Endothelial cell of umbilical vein (primary cell): ENCODE results near the gene SSH3. TPM values are rescaled to one million over a fixed set of nuclear protein-coding genes. Genes with fewer than 3 reads are reported as not detected.
A peak's percentile ranks its signal among the peaks of the same experiment; 100 is the strongest.

ENCODE experiments used
- BruUV-seq: library from RNA; stranded (reverse); fragments of 400-500 nt; replicated peaks from 2 replicates; lab custom pipeline; 2021; lab: Mats Ljungman, UMichigan
- CTCF ChIA-PET: fragments of 300-600, 350-600 bp; sonication (Branson Sonifier 250); formaldehyde crosslinking; loops from one replicate; lab custom pipeline; 2021; ENCODE audit warnings: antibody characterized with exemption, inconsistent platforms; lab: Charles Lee
- POLR2A ChIA-PET: fragments of 300-600, 350-600 bp; sonication (Branson Sonifier 250); formaldehyde crosslinking; loops from one replicate; lab custom pipeline; 2021; ENCODE audit warnings: antibody characterized with exemption, inconsistent platforms; lab: Charles Lee
- DNase-seq: peaks from one replicate; pipeline ENCODE4 v3.0.0-alpha.2; 2011; ENCODE audit warnings: low read depth, low spot score
- FAIRE-seq: peaks from 2 replicates; lab custom pipeline; 2011; peaks lifted over from hg19 to GRCh38; lab: Jason Lieb, UNC
- H2AFZ ChIP-seq: 2 replicates; pipeline ENCODE4 v1.6.0; 2012; ENCODE audit warnings: low read depth, low read length, control low read depth, inconsistent platforms
- H3K27ac ChIP-seq: 2 replicates; pipeline ENCODE4 v1.5.1; 2011; ENCODE audit warnings: low read depth, mild to moderate bottlenecking, control low read depth, low read length, moderate library complexity; ENCODE audit not compliant: insufficient read depth
- H3K27me3 ChIP-seq, 2 experiments: 2 replicates each; pipeline versions ENCODE4 v1.6.0 to v1.6.1; 2011; ENCODE audit warnings: low read length in 2 of 2, mixed read lengths in 1 of 2; ENCODE audit not compliant: control insufficient read depth in 2 of 2, insufficient read depth in 2 of 2
- H3K36me3 ChIP-seq, 2 experiments: 2 replicates in 1 of 2; 3 replicates in 1 of 2; pipeline ENCODE4 v1.5.1; 2011; ENCODE audit warnings: low read length in 2 of 2, mild to moderate bottlenecking in 1 of 2, moderate library complexity in 1 of 2; ENCODE audit not compliant: control insufficient read depth in 2 of 2, insufficient read depth in 2 of 2; ENCODE audit errors: extremely low read depth in 1 of 2
- H3K4me1 ChIP-seq: 3 replicates; pipeline ENCODE4 v1.5.1; 2011; ENCODE audit warnings: mild to moderate bottlenecking, low read length; ENCODE audit not compliant: control insufficient read depth, insufficient read depth; ENCODE audit errors: extremely low read depth
- H3K4me2 ChIP-seq: 2 replicates; pipeline ENCODE4 v1.6.1; 2011; ENCODE audit warnings: low read length, control low read depth, mixed read lengths; ENCODE audit not compliant: insufficient read depth
- H3K4me3 ChIP-seq, 3 experiments: fragments of 200-600 bp in 1 of 3; sonication (generic), shearing (Covaris generic) in 1 of 3; replicated peaks in 1 of 3; 2 replicates each; pipeline ENCODE4 v1.5.1; 2011 to 2016; ENCODE audit warnings: control low read depth in 3 of 3, low read length in 3 of 3, mild to moderate bottlenecking in 2 of 3, inconsistent platforms in 1 of 3, low read depth in 1 of 3, moderate library complexity in 1 of 3; ENCODE audit not compliant: insufficient read depth in 1 of 3
- H3K79me2 ChIP-seq: 2 replicates; pipeline ENCODE4 v1.6.0; 2012; ENCODE audit warnings: low read length, inconsistent platforms; ENCODE audit not compliant: control insufficient read depth, insufficient read depth
- H3K9ac ChIP-seq: replicated peaks from 2 replicates; pipeline ENCODE3; 2011; ENCODE audit warnings: low read length, control low read depth; ENCODE audit not compliant: insufficient read depth; ENCODE audit errors: extremely low read depth
- H3K9me1 ChIP-seq: replicated peaks from 3 replicates; pipeline ENCODE4 v1.6.0; 2011; ENCODE audit warnings: mild to moderate bottlenecking, low read length; ENCODE audit not compliant: control insufficient read depth, insufficient read depth; ENCODE audit errors: extremely low read depth
- H3K9me3 ChIP-seq: replicated peaks from 2 replicates; pipeline ENCODE4 v1.5.1; 2012; ENCODE audit warnings: low read length, inconsistent platforms; ENCODE audit not compliant: control insufficient read depth, insufficient read depth
- H4K20me1 ChIP-seq: replicated peaks from 2 replicates; pipeline ENCODE3; 2011; ENCODE audit warnings: mild to moderate bottlenecking, low read length; ENCODE audit not compliant: control insufficient read depth, insufficient read depth; ENCODE audit errors: extremely low read depth
- CTCF ChIP-seq, 2 donors: IDR thresholded peaks; 1 replicate in 1 of 2; 2 replicates in 1 of 2; pipeline ENCODE4 v1.5.1; 2011; ENCODE audit warnings: low read length in 2 of 2, mild to moderate bottlenecking in 2 of 2, moderate library complexity in 2 of 2, control low read depth in 1 of 2, inconsistent platforms in 1 of 2, low read depth in 1 of 2; ENCODE audit not compliant: insufficient read depth in 1 of 2; ENCODE audit errors: extremely low read depth in 1 of 2
- EZH2 ChIP-seq: IDR thresholded peaks from 2 replicates; pipeline ENCODE4 v1.6.1; 2012; ENCODE audit warnings: borderline replicate concordance, low read depth, mild to moderate bottlenecking, moderate library complexity, low read length, inconsistent platforms; ENCODE audit not compliant: severe bottlenecking
- FOS ChIP-seq: IDR thresholded peaks from 2 replicates; pipeline ENCODE4 v1.6.1; 2011; ENCODE audit warnings: mild to moderate bottlenecking, low read length, moderate library complexity, borderline replicate concordance; ENCODE audit not compliant: insufficient read depth
- GATA2 ChIP-seq: IDR thresholded peaks from 2 replicates; pipeline ENCODE4 v1.7.0; 2011; ENCODE audit warnings: low read depth, mild to moderate bottlenecking, moderate library complexity, mixed read lengths, low read length; ENCODE audit not compliant: insufficient read length, insufficient read depth
- JUN ChIP-seq: IDR thresholded peaks from 2 replicates; pipeline ENCODE4 v1.6.1; 2011; ENCODE audit warnings: borderline replicate concordance, low read depth; ENCODE audit not compliant: insufficient read length, insufficient read depth
- MAX ChIP-seq: IDR thresholded peaks from 2 replicates; pipeline ENCODE4 v1.6.1; 2011; ENCODE audit not compliant: insufficient read depth, insufficient read length
- MYC ChIP-seq: IDR thresholded peaks from one replicate; pipeline ENCODE4 v1.6.1; 2011; ENCODE audit warnings: mild to moderate bottlenecking, low read depth, low read length
- POLR2A ChIP-seq: IDR thresholded peaks from 2 replicates; pipeline ENCODE4 v1.6.1; 2012; ENCODE audit warnings: low read depth, mild to moderate bottlenecking, control low read depth, low read length
- POLR2AphosphoS5 ChIP-seq: IDR thresholded peaks from 2 replicates; pipeline ENCODE4 v1.6.1; 2012; ENCODE audit warnings: low read depth, mild to moderate bottlenecking, control low read depth, low read length, moderate library complexity; ENCODE audit not compliant: insufficient read depth
- dilution Hi-C: fragments of 300-500 bp; cut with MboI; formaldehyde crosslinking; loops from one replicate; pipeline ENCODE4 v1.15.0; 2019; ENCODE audit warnings: low sequenced_read_pairs; ENCODE audit not compliant: extremely low pct_ligation_motif_present
- intact Hi-C: fragments of 100-400 bp; cut with micrococcal nuclease; formaldehyde crosslinking; loops from one replicate; pipeline ENCODE4 v1.10.0; 2022
- polyA plus RNA-seq, 4 experiments: library from polyadenylated mRNA; depleted of rRNA in 3 of 4; stranded (reverse) in 3 of 4; unstranded in 1 of 4; fragments of >200 nt; gene quantifications; 2 replicates each; pipeline versions ENCODE4 v1.2.1 to v1.2.3, GENCODE V29; 2011 to 2012; ENCODE audit warnings: missing spikeins in 1 of 4
- total RNA-seq: library from RNA; stranded (reverse); gene quantifications from 2 replicates; pipeline ENCODE4 v1.2.3, GENCODE V29; 2021

SSH3 gene
- total and polyA plus RNA-seq, 2 donors (not counting 3 experiments of a cell fraction or from before 2014, with no cell fraction given), result 14.3 to 16.5 TPM

GRCh38 chr11:67289651-67290479, 13.5 kb upstream of the SSH3 start:
- POLR2A ChIA-PET, result interaction anchor here (2.5 kb wide), 1 partner anchor 12 kb away, joined by 9 read pairs; no protein-coding TSS in a partner anchor
- TF ChIP-seq MYC, result no peak
- TF ChIP-seq JUN, result no peak
- TF ChIP-seq POLR2AphosphoS5, result no peak
- TF ChIP-seq FOS, result no peak
- peaks cover 24% of the 10 kb centered on the region for H3K79me2 ChIP-seq

GRCh38 chr11:67290801-67291200, 12.5 kb upstream of the SSH3 start:
- dilution Hi-C loops (no loop called here), intact Hi-C loops (no loop called here)
- CTCF ChIA-PET, result interaction anchor here (0.7 kb wide), 1 partner anchor 10 kb away, joined by 4 read pairs; no protein-coding TSS in a partner anchor
- H3K79me2 ChIP-seq, result peaks cover 27% of the 10 kb centered on the region
- BruUV-seq, result TSS peak; percentile 1
- FAIRE-seq (no peak), DNase-seq (no peak)
- H3K4me3 ChIP-seq, result no peak overlapping the region
- no peak overlapping the region for H3K4me2 ChIP-seq
- POLR2A ChIA-PET, result no interaction called here
- no peak overlapping the region for H3K27ac ChIP-seq
- no peaks in the 10 kb centered on the region for H3K9me3 ChIP-seq
- H3K9ac ChIP-seq, result no peak overlapping the region
- no peaks in the 10 kb centered on the region for H3K27me3 ChIP-seq
- TF ChIP-seq CTCF (IDR thresholded peaks at IDR 0.05; ENCODE audit: extremely low read depth in 1 of 2, insufficient read depth in 1 of 2, low read depth in 1 of 2, low read length in 2 of 2) (no peak), MAX (no peak), FOS (no peak), POLR2AphosphoS5 (no peak), EZH2 (no peak), GATA2 (no peak), POLR2A (no peak), JUN (no peak)
- no peaks in the 10 kb centered on the region for H3K9me1 ChIP-seq
- peaks cover 22% of the 10 kb centered on the region for H3K4me1 ChIP-seq
- peaks cover 3 to 11% of the 10 kb centered on the region in 2 experiments for H3K36me3 ChIP-seq
- no peak overlapping the region for H2AFZ ChIP-seq
- H4K20me1 ChIP-seq, result no peaks in the 10 kb centered on the region

More at GRCh38 chr11:67289651-67290479, 13.5 kb upstream of the SSH3 start:
- no TSS peak for BruUV-seq
- H3K9ac ChIP-seq, result peak overlapping the region; percentile 17
- intact Hi-C loops (loop anchor here (2.0 kb wide), 1 partner anchor 13 kb away; the partner anchor contains the start of gene SSH3), dilution Hi-C loops (no loop called here)
- H3K4me3 ChIP-seq, result peak overlapping the region; percentile 57 to 65 (median 60)
- H3K36me3 ChIP-seq, result peaks cover 1 to 17% of the 10 kb centered on the region in 2 experiments
- peak overlapping the region; percentile 50 for H3K4me2 ChIP-seq
- H3K27me3 ChIP-seq, result no peaks in the 10 kb centered on the region
- H3K9me3 ChIP-seq, result no peaks in the 10 kb centered on the region
- peak overlapping the region; percentile 17 for H2AFZ ChIP-seq
- no peaks in the 10 kb centered on the region for H3K9me1 ChIP-seq
- peaks cover 22% of the 10 kb centered on the region for H3K4me1 ChIP-seq
- H3K27ac ChIP-seq, result peak overlapping the region; percentile 11
- no peaks in the 10 kb centered on the region for H4K20me1 ChIP-seq
- DNase-seq (peak; percentile 19), FAIRE-seq (peak; percentile 24)
- CTCF ChIA-PET, result interaction anchor here (1.3 to 3.0 kb wide), 8 partner anchors 12 to 66 kb away, joined by 3 to 32 read pairs (median 7); partner anchors contain the start of gene SSH3
